SK-N-MC (cell line): ENCODE measurements around the gene JDP2.

Experiments
- EZH2 ChIP-seq: fragments of 200-600 bp; sonication (generic); IDR thresholded peaks from one replicate; pipeline ENCODE4 v1.6.1; 2017; ENCODE audit warnings: antibody characterized with exemption
- FOXP2 ChIP-seq: optimal IDR thresholded peaks from 2 replicates; pipeline ENCODE3; 2011; ENCODE audit warnings: mild to moderate bottlenecking, moderate library complexity; ENCODE audit not compliant: insufficient read depth; ENCODE audit errors: extremely low read length, control extremely low read depth
- POLR2AphosphoS5 ChIP-seq: IDR thresholded peaks from 2 replicates; pipeline ENCODE4 v1.6.1; 2012; ENCODE audit warnings: mild to moderate bottlenecking, low read depth, low read length, borderline replicate concordance

- TF ChIP-seq EZH2 (no peak), POLR2AphosphoS5 (no peak), FOXP2 (no peak)
Observed at GRCh38 chr14:75491376-75491978, 63.7 kb downstream of the JDP2 start.
